ENCODE results near the gene FOXP1. TPM values are rescaled to one million over a fixed set of nuclear protein-coding genes. Genes with fewer than 3 reads are reported as not detected.

The FOXP1 gene
- total RNA-seq, 1 donor from 2014 or later, result 33.2 TPM

DNA sequence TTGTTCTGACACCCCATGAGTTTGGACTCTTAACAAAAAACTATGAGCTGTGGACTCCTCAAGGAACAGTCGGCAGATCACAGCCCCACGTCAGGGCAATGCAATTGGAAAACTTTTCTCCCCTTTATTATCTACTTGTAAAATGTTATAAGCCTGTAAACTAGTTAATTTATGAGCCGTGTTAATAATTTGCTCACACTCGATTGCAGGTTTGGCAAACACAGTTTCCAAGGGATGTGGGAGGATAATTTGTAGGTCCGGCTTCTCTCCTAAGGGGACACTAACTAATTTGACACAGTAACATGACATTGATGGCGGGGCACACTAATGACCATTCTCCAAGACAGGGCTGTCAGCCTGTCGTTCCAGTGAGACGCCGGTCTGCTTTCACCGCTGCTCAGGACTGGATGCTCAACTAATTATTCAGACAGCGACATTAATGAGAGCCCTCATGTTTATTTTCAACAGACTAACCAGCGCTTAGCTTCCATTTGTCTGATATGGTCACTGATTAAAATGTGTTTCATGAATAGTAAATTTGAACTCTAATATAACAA lies 222.1 kb downstream of the FOXP1 start:
- DNase-seq (ENCODE audit: low read depth), result no peak
- no peak for FAIRE-seq
- TF ChIP-seq, protein P1, sequence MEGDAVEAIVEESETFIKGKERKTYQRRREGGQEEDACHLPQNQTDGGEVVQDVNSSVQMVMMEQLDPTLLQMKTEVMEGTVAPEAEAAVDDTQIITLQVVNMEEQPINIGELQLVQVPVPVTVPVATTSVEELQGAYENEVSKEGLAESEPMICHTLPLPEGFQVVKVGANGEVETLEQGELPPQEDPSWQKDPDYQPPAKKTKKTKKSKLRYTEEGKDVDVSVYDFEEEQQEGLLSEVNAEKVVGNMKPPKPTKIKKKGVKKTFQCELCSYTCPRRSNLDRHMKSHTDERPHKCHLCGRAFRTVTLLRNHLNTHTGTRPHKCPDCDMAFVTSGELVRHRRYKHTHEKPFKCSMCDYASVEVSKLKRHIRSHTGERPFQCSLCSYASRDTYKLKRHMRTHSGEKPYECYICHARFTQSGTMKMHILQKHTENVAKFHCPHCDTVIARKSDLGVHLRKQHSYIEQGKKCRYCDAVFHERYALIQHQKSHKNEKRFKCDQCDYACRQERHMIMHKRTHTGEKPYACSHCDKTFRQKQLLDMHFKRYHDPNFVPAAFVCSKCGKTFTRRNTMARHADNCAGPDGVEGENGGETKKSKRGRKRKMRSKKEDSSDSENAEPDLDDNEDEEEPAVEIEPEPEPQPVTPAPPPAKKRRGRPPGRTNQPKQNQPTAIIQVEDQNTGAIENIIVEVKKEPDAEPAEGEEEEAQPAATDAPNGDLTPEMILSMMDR (IDR thresholded peaks at IDR 0.05; ENCODE audit: insufficient read depth, low read length, severe bottlenecking), result no peak
- Histone ChIP-seq H3K4me3 (ENCODE audit: low read depth, low read length) (no peak overlapping the region), H3K36me3 (ENCODE audit: control insufficient read depth, insufficient read depth, low read length) (no peaks in the 10 kb centered on the region), H3K27me3 (ENCODE audit: control insufficient read depth, insufficient read depth, low read length) (no peaks in the 10 kb centered on the region)

DNA sequence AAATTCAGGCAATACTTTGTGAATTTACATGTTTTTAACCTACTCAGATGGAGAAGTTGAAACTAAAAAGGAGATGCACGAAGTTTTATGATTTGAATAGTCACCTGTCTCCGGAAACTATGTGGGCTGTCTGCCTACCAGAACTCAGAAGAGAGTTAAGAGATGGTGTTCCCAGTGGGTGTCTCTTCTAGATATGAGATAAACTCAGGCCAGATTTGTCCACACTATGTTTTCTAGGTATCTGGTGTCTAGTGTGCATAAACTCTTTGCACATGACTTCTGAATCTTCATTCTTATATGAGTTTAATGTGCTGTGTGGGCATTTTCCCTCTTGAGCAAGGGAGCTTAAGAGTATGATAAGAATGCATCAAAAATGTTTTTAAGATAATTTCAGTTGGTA lies 222.8 kb downstream of the FOXP1 start:
- H3K4me3 ChIP-seq (ENCODE audit: low read depth, low read length), result no peak overlapping the region
- no peaks in the 10 kb centered on the region for H3K27me3 ChIP-seq (ENCODE audit: control insufficient read depth, insufficient read depth, low read length)
- no peaks in the 10 kb centered on the region for H3K36me3 ChIP-seq (ENCODE audit: control insufficient read depth, insufficient read depth, low read length)
- no peak for DNase-seq (ENCODE audit: low read depth)
- FAIRE-seq, result no peak
- TF ChIP-seq, protein P1 (IDR thresholded peaks at IDR 0.05; ENCODE audit: insufficient read depth, low read length, severe bottlenecking), result no peak

DNA sequence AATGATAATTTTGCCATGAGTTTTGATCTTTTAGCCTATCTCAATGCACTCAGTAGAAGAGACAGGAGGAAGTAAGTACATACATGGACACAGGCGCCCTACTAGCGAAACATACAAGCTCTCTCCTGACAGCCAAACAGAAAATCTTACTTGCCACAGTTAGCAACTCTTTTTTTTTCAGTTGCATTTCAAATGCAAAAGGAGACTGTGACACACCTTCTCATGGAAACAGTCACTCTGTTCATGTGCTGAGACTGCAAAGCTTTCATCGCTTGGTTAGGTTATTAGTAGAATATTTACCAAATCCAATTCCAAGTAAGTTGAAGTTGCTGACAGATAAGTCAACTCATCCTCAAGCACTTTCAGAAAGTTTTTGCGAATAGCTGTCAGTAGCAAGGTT lies 223.3 kb downstream of the FOXP1 start:
- Histone ChIP-seq H3K4me3 (ENCODE audit: low read depth, low read length) (no peak overlapping the region), H3K36me3 (ENCODE audit: control insufficient read depth, insufficient read depth, low read length) (no peaks in the 10 kb centered on the region), H3K27me3 (ENCODE audit: control insufficient read depth, insufficient read depth, low read length) (no peaks in the 10 kb centered on the region)
- DNase-seq (ENCODE audit: low read depth) (no peak), FAIRE-seq (no peak)
- TF ChIP-seq, protein P1 (IDR thresholded peaks at IDR 0.05; ENCODE audit: insufficient read depth, low read length, severe bottlenecking), result no peak

GRCh38 chr3:71358243-71358642 lies 225.3 kb downstream of the FOXP1 start:
- TF ChIP-seq, protein P1 (IDR thresholded peaks at IDR 0.05; ENCODE audit: insufficient read depth, low read length, severe bottlenecking), result no peak
- Histone ChIP-seq H3K27me3 (ENCODE audit: control insufficient read depth, insufficient read depth, low read length) (no peaks in the 10 kb centered on the region), H3K4me3 (ENCODE audit: low read depth, low read length) (no peak overlapping the region), H3K36me3 (ENCODE audit: control insufficient read depth, insufficient read depth, low read length) (no peaks in the 10 kb centered on the region)
- FAIRE-seq, result no peak
- no peak for DNase-seq (ENCODE audit: low read depth)

DNA sequence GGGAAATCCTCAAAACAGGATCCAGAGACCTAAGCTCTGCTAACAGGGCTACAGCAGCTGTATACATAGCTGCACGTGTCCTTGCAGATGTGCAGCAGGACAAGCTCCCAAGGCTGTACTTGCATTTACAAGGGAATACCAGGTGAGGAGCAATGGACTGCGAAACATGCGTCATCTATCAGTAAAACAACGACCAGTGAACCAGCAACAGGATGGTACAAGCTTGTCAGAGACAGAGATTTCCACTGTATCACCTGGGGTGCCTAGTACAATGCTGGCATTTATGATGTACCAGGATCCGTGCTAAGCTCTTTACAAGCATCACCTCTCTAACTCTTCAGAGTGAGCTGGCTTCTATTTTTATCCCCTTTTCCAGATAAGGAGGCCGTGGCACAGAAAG lies 227.3 kb downstream of the FOXP1 start:
- FAIRE-seq, result no peak
- TF ChIP-seq, protein P1 (IDR thresholded peaks at IDR 0.05; ENCODE audit: insufficient read depth, low read length, severe bottlenecking), result no peak

GRCh38 chr3:71355862-71356261 lies 227.7 kb downstream of the FOXP1 start:
- DNase-seq (ENCODE audit: low read depth), result no peak
- no peak overlapping the region for H3K4me3 ChIP-seq (ENCODE audit: low read depth, low read length)
- H3K36me3 ChIP-seq (ENCODE audit: control insufficient read depth, insufficient read depth, low read length), result no peaks in the 10 kb centered on the region
- peak; percentile 58 for FAIRE-seq
- no peaks in the 10 kb centered on the region for H3K27me3 ChIP-seq (ENCODE audit: control insufficient read depth, insufficient read depth, low read length)
- TF ChIP-seq, protein P1 (IDR thresholded peaks at IDR 0.05; ENCODE audit: insufficient read depth, low read length, severe bottlenecking), result no peak

More for the DNA sequence above, 227.3 kb downstream of the FOXP1 start:
- no peak for DNase-seq (ENCODE audit: low read depth)
- Histone ChIP-seq H3K27me3 (ENCODE audit: control insufficient read depth, insufficient read depth, low read length) (no peaks in the 10 kb centered on the region), H3K4me3 (ENCODE audit: low read depth, low read length) (no peak overlapping the region), H3K36me3 (ENCODE audit: control insufficient read depth, insufficient read depth, low read length) (no peaks in the 10 kb centered on the region)

Measured in bronchial epithelial cell (primary cell).